Neural cell (in vitro differentiated cells): ENCODE results near the gene MSI1. TPM values are rescaled to one million over a fixed set of nuclear protein-coding genes. Genes with fewer than 3 reads are reported as not detected.

Source experiments
- H2AFZ ChIP-seq: fragments of 200-600, 300-800 bp; sonication (generic), shearing (Covaris generic); 2 replicates; pipeline ENCODE4 v1.6.0; 2014; ENCODE audit warnings: low read depth, mild to moderate bottlenecking, antibody characterized with exemption, low read length, moderate library complexity
- H3F3A ChIP-seq: fragments of 200-600 bp; shearing (Covaris generic); 2 replicates; pipeline ENCODE4 v1.6.1; 2016; ENCODE audit warnings: mild to moderate bottlenecking, moderate library complexity, mixed read lengths, antibody characterized with exemption, low read length; ENCODE audit not compliant: insufficient read depth, poor library complexity, severe bottlenecking
- H3K27ac ChIP-seq: fragments of 200-600, 300-800 bp; sonication (generic), shearing (Covaris generic); 2 replicates; pipeline ENCODE4 v1.5.1; 2014; ENCODE audit warnings: mild to moderate bottlenecking, low read length, moderate library complexity
- H3K27me3 ChIP-seq: fragments of 300-800, 200-600 bp; sonication (generic), shearing (Covaris generic); 2 replicates; pipeline ENCODE4 v1.6.0; 2014; ENCODE audit warnings: mild to moderate bottlenecking, low read depth, low read length, moderate library complexity; ENCODE audit not compliant: insufficient read depth
- H3K36me3 ChIP-seq: fragments of 300-800, 200-600 bp; sonication (generic), shearing (Covaris generic); 2 replicates; pipeline ENCODE4 v1.5.1; 2014; ENCODE audit warnings: mild to moderate bottlenecking, antibody characterized with exemption, low read length, moderate library complexity; ENCODE audit not compliant: insufficient read depth
- H3K4me2 ChIP-seq: fragments of 300-800, 200-600 bp; sonication (generic), shearing (Covaris generic); 2 replicates; pipeline ENCODE4 v1.6.0; 2014; ENCODE audit warnings: mild to moderate bottlenecking, low read length
- H3K4me3 ChIP-seq: fragments of 300-800, 200-600 bp; sonication (generic), shearing (Covaris generic); 2 replicates; pipeline ENCODE4 v1.5.1; 2014; ENCODE audit warnings: mild to moderate bottlenecking, low read length, moderate library complexity
- H3K79me2 ChIP-seq: fragments of 200-600 bp; shearing (Covaris generic); replicated peaks from 2 replicates; pipeline ENCODE4 v1.6.0; 2014; ENCODE audit warnings: mild to moderate bottlenecking, low read length, moderate library complexity; ENCODE audit not compliant: insufficient read depth
- H3K9ac ChIP-seq: fragments of 300-800, 200-600 bp; sonication (generic), shearing (Covaris generic); 2 replicates; pipeline ENCODE4 v1.6.1; 2016; ENCODE audit warnings: mild to moderate bottlenecking, low read length, mixed read lengths
- H3K9me2 ChIP-seq: fragments of 200-600 bp; shearing (Covaris generic); 2 replicates; pipeline ENCODE4 v1.6.1; 2016; ENCODE audit warnings: mild to moderate bottlenecking, low read length, mixed read lengths; ENCODE audit not compliant: insufficient read depth
- H3K9me3 ChIP-seq: fragments of 200-600, 300-800 bp; sonication (generic), shearing (Covaris generic); 2 replicates; pipeline ENCODE4 v1.6.1; 2016; ENCODE audit warnings: mild to moderate bottlenecking, mixed run types, low read length, moderate library complexity, mixed read lengths
- H4K20me1 ChIP-seq: fragments of 200-600 bp; shearing (Covaris generic); 2 replicates; pipeline ENCODE4 v1.6.1; 2016; ENCODE audit warnings: mild to moderate bottlenecking, mixed run types; ENCODE audit not compliant: insufficient read depth
- EP300 ChIP-seq: fragments of 450-650 bp; conservative IDR thresholded peaks from 2 replicates; pipeline ENCODE4 v1.6.1; 2014; ENCODE audit warnings: antibody characterized with exemption, mild to moderate bottlenecking, moderate library complexity; ENCODE audit not compliant: poor library complexity, severe bottlenecking
- EZH2 ChIP-seq: fragments of 200-600, 300-800 bp; shearing (Covaris generic), sonication (generic); IDR thresholded peaks from 2 replicates; pipeline ENCODE4 v1.6.1; 2014; ENCODE audit warnings: antibody characterized with exemption, low read length, borderline replicate concordance, mild to moderate bottlenecking; ENCODE audit not compliant: insufficient read depth, poor library complexity, severe bottlenecking
- MXI1 ChIP-seq: fragments of 450-650 bp; conservative IDR thresholded peaks from 2 replicates; pipeline ENCODE4 v1.6.1; 2014; ENCODE audit warnings: antibody characterized with exemption, mild to moderate bottlenecking; ENCODE audit not compliant: poor library complexity, severe bottlenecking
- POLR2AphosphoS5 ChIP-seq: IDR thresholded peaks from 2 replicates; pipeline ENCODE4 v1.6.1; 2012
- RAD21 ChIP-seq: fragments of 450-650 bp; conservative IDR thresholded peaks from 2 replicates; pipeline ENCODE4 v1.6.1; 2014; ENCODE audit warnings: antibody characterized with exemption, mild to moderate bottlenecking, moderate library complexity
- SMC3 ChIP-seq: fragments of 450-650 bp; conservative IDR thresholded peaks from 2 replicates; pipeline ENCODE4 v1.6.1; 2014; ENCODE audit warnings: antibody characterized with exemption, mild to moderate bottlenecking, moderate library complexity; ENCODE audit not compliant: poor library complexity
- TAF1 ChIP-seq: IDR thresholded peaks from 2 replicates; pipeline ENCODE4 v1.6.1; 2012; ENCODE audit warnings: low read depth
- polyA plus RNA-seq: library from polyadenylated mRNA; depleted of rRNA; stranded (reverse); fragments of >200 nt; gene quantifications from 2 replicates; pipeline ENCODE4 v1.2.3, GENCODE V29; 2014
- TF ChIP-seq, protein P1 (sequence below): fragments of 450-650 bp; IDR thresholded peaks from 2 replicates; pipeline ENCODE4 v1.5.1; 2014; ENCODE audit warnings: antibody characterized with exemption, mild to moderate bottlenecking, moderate library complexity; ENCODE audit not compliant: poor library complexity, severe bottlenecking
- TF ChIP-seq, protein P2 (sequence below): IDR thresholded peaks from 2 replicates; pipeline ENCODE4 v1.6.1; 2012; ENCODE audit warnings: borderline replicate concordance

The MSI1 gene
- polyA plus RNA-seq, 1 donor from 2014 or later: 7.5 TPM

DNA sequence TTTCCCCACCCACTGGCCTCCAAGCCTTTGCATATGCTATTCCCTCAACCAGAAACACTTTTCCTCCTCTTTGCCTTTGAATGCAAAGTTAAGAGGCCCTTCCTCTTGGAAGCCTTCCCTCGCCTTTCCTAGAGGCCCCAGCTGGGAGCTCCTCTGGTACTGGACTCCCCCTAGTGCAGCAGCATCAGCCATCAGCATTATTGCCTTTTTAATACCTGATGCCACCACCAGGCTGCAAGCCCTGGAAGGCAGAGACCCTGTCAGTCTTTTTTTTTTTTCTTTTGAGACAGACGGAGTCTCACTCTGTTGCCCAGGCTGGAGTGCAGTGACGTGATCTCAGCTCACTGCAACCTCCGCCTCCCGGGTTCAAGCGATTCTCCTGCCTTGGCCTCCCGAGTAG lies 22.3 kb downstream of the MSI1 start:
- no peaks in the 10 kb centered on the region for H3F3A ChIP-seq
- no peaks in the 10 kb centered on the region for H3K36me3 ChIP-seq
- H3K9me3 ChIP-seq: no peaks in the 10 kb centered on the region

DNA sequence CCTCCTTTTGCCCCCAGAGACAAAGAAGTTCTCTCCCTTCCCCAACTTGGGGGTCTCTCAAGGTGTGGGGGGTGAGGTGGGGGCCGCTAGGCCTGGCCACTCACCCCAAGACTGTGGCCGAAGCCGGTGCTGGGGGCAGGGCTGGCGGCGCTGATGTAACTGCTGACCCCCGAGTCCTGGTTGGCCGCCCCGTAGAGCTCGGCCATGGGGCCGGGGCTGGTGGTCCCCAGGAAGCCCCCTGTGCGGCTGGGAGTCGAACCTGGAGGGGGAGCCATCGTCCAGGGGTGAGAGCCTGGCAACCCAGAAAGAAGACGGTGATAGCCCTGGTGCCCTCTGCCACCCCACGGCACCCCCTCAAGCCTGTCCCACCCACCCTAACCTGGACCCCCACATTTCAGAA lies 22.9 kb downstream of the MSI1 start:
- Histone ChIP-seq H3K27ac (no peak overlapping the region), H3K79me2 (no peaks in the 10 kb centered on the region), H3K9me2 (no peaks in the 10 kb centered on the region), H3K4me2 (no peak overlapping the region), H3K27me3 (no peaks in the 10 kb centered on the region), H3K36me3 (no peaks in the 10 kb centered on the region), H3K4me3 (no peak overlapping the region), H3K9me3 (no peaks in the 10 kb centered on the region), H3K9ac (no peak overlapping the region), H2AFZ (no peak overlapping the region), H3F3A (no peaks in the 10 kb centered on the region), H4K20me1 (no peaks in the 10 kb centered on the region)
- TF ChIP-seq RAD21: no peak
- no peak for TF ChIP-seq POLR2AphosphoS5
- TF ChIP-seq, protein P1, sequence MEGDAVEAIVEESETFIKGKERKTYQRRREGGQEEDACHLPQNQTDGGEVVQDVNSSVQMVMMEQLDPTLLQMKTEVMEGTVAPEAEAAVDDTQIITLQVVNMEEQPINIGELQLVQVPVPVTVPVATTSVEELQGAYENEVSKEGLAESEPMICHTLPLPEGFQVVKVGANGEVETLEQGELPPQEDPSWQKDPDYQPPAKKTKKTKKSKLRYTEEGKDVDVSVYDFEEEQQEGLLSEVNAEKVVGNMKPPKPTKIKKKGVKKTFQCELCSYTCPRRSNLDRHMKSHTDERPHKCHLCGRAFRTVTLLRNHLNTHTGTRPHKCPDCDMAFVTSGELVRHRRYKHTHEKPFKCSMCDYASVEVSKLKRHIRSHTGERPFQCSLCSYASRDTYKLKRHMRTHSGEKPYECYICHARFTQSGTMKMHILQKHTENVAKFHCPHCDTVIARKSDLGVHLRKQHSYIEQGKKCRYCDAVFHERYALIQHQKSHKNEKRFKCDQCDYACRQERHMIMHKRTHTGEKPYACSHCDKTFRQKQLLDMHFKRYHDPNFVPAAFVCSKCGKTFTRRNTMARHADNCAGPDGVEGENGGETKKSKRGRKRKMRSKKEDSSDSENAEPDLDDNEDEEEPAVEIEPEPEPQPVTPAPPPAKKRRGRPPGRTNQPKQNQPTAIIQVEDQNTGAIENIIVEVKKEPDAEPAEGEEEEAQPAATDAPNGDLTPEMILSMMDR: no peak
- no peak for TF ChIP-seq EP300
- TF ChIP-seq SMC3: no peak
- no peak for TF ChIP-seq EZH2
- TF ChIP-seq TAF1: no peak
- TF ChIP-seq MXI1: no peak
- TF ChIP-seq, protein P2, sequence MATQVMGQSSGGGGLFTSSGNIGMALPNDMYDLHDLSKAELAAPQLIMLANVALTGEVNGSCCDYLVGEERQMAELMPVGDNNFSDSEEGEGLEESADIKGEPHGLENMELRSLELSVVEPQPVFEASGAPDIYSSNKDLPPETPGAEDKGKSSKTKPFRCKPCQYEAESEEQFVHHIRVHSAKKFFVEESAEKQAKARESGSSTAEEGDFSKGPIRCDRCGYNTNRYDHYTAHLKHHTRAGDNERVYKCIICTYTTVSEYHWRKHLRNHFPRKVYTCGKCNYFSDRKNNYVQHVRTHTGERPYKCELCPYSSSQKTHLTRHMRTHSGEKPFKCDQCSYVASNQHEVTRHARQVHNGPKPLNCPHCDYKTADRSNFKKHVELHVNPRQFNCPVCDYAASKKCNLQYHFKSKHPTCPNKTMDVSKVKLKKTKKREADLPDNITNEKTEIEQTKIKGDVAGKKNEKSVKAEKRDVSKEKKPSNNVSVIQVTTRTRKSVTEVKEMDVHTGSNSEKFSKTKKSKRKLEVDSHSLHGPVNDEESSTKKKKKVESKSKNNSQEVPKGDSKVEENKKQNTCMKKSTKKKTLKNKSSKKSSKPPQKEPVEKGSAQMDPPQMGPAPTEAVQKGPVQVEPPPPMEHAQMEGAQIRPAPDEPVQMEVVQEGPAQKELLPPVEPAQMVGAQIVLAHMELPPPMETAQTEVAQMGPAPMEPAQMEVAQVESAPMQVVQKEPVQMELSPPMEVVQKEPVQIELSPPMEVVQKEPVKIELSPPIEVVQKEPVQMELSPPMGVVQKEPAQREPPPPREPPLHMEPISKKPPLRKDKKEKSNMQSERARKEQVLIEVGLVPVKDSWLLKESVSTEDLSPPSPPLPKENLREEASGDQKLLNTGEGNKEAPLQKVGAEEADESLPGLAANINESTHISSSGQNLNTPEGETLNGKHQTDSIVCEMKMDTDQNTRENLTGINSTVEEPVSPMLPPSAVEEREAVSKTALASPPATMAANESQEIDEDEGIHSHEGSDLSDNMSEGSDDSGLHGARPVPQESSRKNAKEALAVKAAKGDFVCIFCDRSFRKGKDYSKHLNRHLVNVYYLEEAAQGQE: no peak

More for the DNA sequence above, 22.3 kb downstream of the MSI1 start:
- Histone ChIP-seq H3K27me3 (no peaks in the 10 kb centered on the region), H3K27ac (no peak overlapping the region), H2AFZ (no peak overlapping the region), H3K79me2 (no peaks in the 10 kb centered on the region), H3K4me2 (no peak overlapping the region), H4K20me1 (no peaks in the 10 kb centered on the region), H3K9ac (no peak overlapping the region), H3K9me2 (no peaks in the 10 kb centered on the region), H3K4me3 (no peak overlapping the region)
- TF ChIP-seq MXI1 (no peak), SMC3 (no peak), RAD21 (no peak), EP300 (no peak)
- TF ChIP-seq, protein P2: no peak
